Measurements from ENCODE around the gene GIT1. TPM values are rescaled to one million over a fixed set of nuclear protein-coding genes. Genes with fewer than 3 reads are reported as not detected.

The GIT1 gene
- total and polyA plus RNA-seq, 2 of the 13 experiments (the other 11 are each of a cell fraction or from before 2014, with no cell fraction given), result 14.2 to 30.8 TPM

DNA sequence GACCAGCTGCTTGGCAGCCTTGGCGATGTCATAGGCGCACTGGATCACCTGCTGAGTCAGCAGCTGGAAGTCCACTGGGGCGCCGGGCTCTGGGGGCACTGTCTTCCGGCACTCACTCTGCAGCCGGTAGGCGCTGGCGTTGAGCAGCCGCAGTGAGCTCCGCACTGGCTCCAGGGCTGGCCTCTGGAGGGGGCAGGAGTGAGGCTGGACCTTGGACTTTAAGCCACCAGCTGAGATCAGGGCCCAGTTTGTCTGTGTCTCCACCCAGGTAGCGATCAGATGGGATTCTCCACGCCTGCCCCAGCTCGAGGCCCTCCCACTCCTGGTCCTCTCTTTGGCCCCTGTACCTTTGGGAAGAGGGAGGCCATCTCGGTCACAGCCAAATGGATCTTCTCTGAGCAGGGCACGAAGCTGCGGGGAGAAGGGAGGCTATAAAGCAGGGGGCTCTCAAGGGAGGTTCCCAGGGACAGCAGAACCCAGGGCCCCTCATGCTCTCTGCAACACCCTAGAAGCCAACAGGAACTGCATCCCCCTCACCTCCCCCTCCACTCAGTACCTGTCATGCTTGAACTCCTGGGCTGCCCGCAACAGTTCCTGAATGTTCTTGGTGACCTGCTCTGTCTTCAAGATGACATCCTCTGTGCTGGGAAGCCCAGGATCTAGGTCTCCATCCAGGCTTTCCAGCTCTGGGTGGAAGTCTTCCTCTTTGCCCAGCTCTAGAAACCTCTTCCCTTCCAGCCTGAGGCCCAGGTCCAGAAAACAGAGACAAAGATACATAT lies 14.5 kb downstream of the GIT1 start (continued):
- TF ChIP-seq, protein P1, sequence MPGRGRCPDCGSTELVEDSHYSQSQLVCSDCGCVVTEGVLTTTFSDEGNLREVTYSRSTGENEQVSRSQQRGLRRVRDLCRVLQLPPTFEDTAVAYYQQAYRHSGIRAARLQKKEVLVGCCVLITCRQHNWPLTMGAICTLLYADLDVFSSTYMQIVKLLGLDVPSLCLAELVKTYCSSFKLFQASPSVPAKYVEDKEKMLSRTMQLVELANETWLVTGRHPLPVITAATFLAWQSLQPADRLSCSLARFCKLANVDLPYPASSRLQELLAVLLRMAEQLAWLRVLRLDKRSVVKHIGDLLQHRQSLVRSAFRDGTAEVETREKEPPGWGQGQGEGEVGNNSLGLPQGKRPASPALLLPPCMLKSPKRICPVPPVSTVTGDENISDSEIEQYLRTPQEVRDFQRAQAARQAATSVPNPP (CRISPR knock-in tag; IDR thresholded peaks at IDR 0.05), result 0 out of 2 replicates have a peak, but pooled peaks have one; percentile 70
- TF ChIP-seq ZFP82 (CRISPR knock-in tag; IDR thresholded peaks at IDR 0.05; ENCODE audit: borderline replicate concordance) (no peak), ZNF598 (CRISPR knock-in tag; IDR thresholded peaks at IDR 0.05; ENCODE audit: borderline replicate concordance) (no peak), HDAC1 (CRISPR knock-in tag; IDR thresholded peaks at IDR 0.05) (peak; percentile 83), ZNF121 (CRISPR knock-in tag; IDR thresholded peaks at IDR 0.05) (no peak), ZNF180 (CRISPR knock-in tag; IDR thresholded peaks at IDR 0.05; ENCODE audit: borderline replicate concordance, low read depth) (no peak), RCOR2 (CRISPR knock-in tag; IDR thresholded peaks at IDR 0.05) (0 out of 2 replicates have a peak, but pooled peaks have one; percentile 40), MTF2 (CRISPR knock-in tag; IDR thresholded peaks at IDR 0.05; ENCODE audit: borderline replicate concordance) (no peak), GABPB1 (CRISPR knock-in tag; IDR thresholded peaks at IDR 0.05) (peak; percentile 83), TMF1 (CRISPR knock-in tag; IDR thresholded peaks at IDR 0.05; ENCODE audit: low read depth) (0 out of 2 replicates have a peak, but pooled peaks have one; percentile 67), MAFG (CRISPR knock-in tag; IDR thresholded peaks at IDR 0.05) (peak; percentile 96), ZNF543 (CRISPR knock-in tag; IDR thresholded peaks at IDR 0.05) (no peak)
- TF ChIP-seq, protein P2, sequence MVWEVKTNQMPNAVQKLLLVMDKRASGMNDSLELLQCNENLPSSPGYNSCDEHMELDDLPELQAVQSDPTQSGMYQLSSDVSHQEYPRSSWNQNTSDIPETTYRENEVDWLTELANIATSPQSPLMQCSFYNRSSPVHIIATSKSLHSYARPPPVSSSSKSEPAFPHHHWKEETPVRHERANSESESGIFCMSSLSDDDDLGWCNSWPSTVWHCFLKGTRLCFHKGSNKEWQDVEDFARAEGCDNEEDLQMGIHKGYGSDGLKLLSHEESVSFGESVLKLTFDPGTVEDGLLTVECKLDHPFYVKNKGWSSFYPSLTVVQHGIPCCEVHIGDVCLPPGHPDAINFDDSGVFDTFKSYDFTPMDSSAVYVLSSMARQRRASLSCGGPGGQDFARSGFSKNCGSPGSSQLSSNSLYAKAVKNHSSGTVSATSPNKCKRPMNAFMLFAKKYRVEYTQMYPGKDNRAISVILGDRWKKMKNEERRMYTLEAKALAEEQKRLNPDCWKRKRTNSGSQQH (CRISPR knock-in tag; IDR thresholded peaks at IDR 0.05; ENCODE audit: low read depth), result 0 out of 2 replicates have a peak, but pooled peaks have one; percentile 34
- TF ChIP-seq, protein P3, sequence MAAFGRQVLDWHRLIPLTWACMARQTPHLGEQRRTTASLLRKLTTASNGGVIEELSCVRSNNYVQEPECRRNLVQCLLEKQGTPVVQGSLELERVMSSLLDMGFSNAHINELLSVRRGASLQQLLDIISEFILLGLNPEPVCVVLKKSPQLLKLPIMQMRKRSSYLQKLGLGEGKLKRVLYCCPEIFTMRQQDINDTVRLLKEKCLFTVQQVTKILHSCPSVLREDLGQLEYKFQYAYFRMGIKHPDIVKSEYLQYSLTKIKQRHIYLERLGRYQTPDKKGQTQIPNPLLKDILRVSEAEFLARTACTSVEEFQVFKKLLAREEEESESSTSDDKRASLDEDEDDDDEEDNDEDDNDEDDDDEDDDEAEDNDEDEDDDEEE (CRISPR knock-in tag; IDR thresholded peaks at IDR 0.05), result 0 out of 2 replicates have a peak, but pooled peaks have one; percentile 25
- TF ChIP-seq, protein P4, sequence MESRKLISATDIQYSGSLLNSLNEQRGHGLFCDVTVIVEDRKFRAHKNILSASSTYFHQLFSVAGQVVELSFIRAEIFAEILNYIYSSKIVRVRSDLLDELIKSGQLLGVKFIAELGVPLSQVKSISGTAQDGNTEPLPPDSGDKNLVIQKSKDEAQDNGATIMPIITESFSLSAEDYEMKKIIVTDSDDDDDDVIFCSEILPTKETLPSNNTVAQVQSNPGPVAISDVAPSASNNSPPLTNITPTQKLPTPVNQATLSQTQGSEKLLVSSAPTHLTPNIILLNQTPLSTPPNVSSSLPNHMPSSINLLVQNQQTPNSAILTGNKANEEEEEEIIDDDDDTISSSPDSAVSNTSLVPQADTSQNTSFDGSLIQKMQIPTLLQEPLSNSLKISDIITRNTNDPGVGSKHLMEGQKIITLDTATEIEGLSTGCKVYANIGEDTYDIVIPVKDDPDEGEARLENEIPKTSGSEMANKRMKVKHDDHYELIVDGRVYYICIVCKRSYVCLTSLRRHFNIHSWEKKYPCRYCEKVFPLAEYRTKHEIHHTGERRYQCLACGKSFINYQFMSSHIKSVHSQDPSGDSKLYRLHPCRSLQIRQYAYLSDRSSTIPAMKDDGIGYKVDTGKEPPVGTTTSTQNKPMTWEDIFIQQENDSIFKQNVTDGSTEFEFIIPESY (CRISPR knock-in tag; IDR thresholded peaks at IDR 0.05), result peak; percentile 57; the same call in 1 of the 2 replicates
- TF ChIP-seq, protein P5, sequence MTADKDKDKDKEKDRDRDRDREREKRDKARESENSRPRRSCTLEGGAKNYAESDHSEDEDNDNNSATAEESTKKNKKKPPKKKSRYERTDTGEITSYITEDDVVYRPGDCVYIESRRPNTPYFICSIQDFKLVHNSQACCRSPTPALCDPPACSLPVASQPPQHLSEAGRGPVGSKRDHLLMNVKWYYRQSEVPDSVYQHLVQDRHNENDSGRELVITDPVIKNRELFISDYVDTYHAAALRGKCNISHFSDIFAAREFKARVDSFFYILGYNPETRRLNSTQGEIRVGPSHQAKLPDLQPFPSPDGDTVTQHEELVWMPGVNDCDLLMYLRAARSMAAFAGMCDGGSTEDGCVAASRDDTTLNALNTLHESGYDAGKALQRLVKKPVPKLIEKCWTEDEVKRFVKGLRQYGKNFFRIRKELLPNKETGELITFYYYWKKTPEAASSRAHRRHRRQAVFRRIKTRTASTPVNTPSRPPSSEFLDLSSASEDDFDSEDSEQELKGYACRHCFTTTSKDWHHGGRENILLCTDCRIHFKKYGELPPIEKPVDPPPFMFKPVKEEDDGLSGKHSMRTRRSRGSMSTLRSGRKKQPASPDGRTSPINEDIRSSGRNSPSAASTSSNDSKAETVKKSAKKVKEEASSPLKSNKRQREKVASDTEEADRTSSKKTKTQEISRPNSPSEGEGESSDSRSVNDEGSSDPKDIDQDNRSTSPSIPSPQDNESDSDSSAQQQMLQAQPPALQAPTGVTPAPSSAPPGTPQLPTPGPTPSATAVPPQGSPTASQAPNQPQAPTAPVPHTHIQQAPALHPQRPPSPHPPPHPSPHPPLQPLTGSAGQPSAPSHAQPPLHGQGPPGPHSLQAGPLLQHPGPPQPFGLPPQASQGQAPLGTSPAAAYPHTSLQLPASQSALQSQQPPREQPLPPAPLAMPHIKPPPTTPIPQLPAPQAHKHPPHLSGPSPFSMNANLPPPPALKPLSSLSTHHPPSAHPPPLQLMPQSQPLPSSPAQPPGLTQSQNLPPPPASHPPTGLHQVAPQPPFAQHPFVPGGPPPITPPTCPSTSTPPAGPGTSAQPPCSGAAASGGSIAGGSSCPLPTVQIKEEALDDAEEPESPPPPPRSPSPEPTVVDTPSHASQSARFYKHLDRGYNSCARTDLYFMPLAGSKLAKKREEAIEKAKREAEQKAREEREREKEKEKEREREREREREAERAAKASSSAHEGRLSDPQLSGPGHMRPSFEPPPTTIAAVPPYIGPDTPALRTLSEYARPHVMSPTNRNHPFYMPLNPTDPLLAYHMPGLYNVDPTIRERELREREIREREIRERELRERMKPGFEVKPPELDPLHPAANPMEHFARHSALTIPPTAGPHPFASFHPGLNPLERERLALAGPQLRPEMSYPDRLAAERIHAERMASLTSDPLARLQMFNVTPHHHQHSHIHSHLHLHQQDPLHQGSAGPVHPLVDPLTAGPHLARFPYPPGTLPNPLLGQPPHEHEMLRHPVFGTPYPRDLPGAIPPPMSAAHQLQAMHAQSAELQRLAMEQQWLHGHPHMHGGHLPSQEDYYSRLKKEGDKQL (CRISPR knock-in tag; IDR thresholded peaks at IDR 0.05; ENCODE audit: low read depth), result 0 out of 2 replicates have a peak, but pooled peaks have one; percentile 33
